ENCODE measurements around the gene FRMD4A.

Gene FRMD4A

GRCh38 chr10:14366760-14367159 is 36.0 kb upstream of the FRMD4A start:
- TF ChIP-seq TAF1 (IDR thresholded peaks at IDR 0.05; ENCODE audit: low read depth) (no peak), REST (IDR thresholded peaks at IDR 0.05; ENCODE audit: low read depth) (no peak), EP300 (IDR thresholded peaks at IDR 0.05; ENCODE audit: borderline replicate concordance) (no peak), TEAD4 (IDR thresholded peaks at IDR 0.05) (no peak), TCF12 (IDR thresholded peaks at IDR 0.05; ENCODE audit: low read depth) (no peak), NFIC (IDR thresholded peaks at IDR 0.05) (no peak), USF1 (IDR thresholded peaks at IDR 0.05) (no peak), YY1 (IDR thresholded peaks at IDR 0.05; ENCODE audit: low read depth) (no peak), FOXM1 (IDR thresholded peaks at IDR 0.05; ENCODE audit: borderline replicate concordance, low read depth) (no peak), ZBTB7A (IDR thresholded peaks at IDR 0.05; ENCODE audit: low read depth) (no peak)

- no peak for TF ChIP-seq RAD21 (IDR thresholded peaks at IDR 0.05; ENCODE audit: low read depth)
- no peak for TF ChIP-seq USF1 (IDR thresholded peaks at IDR 0.05)
- no peak for TF ChIP-seq TCF12 (IDR thresholded peaks at IDR 0.05; ENCODE audit: low read depth)
- TF ChIP-seq CEBPB (IDR thresholded peaks at IDR 0.05): no peak
- TF ChIP-seq EP300 (IDR thresholded peaks at IDR 0.05; ENCODE audit: borderline replicate concordance): no peak
- TF ChIP-seq EGR1 (IDR thresholded peaks at IDR 0.05): no peak
- no peak for TF ChIP-seq TEAD4 (IDR thresholded peaks at IDR 0.05)
- TF ChIP-seq YY1 (IDR thresholded peaks at IDR 0.05; ENCODE audit: low read depth): no peak
- TF ChIP-seq MAX (IDR thresholded peaks at IDR 0.05): no peak
- no peak for TF ChIP-seq ZBTB7A (IDR thresholded peaks at IDR 0.05; ENCODE audit: low read depth)
- no peak for TF ChIP-seq REST (IDR thresholded peaks at IDR 0.05; ENCODE audit: low read depth)
- no peak for TF ChIP-seq FOXM1 (IDR thresholded peaks at IDR 0.05; ENCODE audit: borderline replicate concordance, low read depth)
- no peak for TF ChIP-seq CREB1 (IDR thresholded peaks at IDR 0.05; ENCODE audit: low read depth)
- no peak for TF ChIP-seq NFIC (IDR thresholded peaks at IDR 0.05)
- no peak for TF ChIP-seq TAF1 (IDR thresholded peaks at IDR 0.05; ENCODE audit: low read depth)
Measured at GRCh38 chr10:14365266-14365665, 34.5 kb upstream of the FRMD4A start.

- no peak for TF ChIP-seq TCF12 (IDR thresholded peaks at IDR 0.05; ENCODE audit: low read depth)
Measured at GRCh38 chr10:14362104-14362503, 31.4 kb upstream of the FRMD4A start.

GRCh38 chr10:14360961-14361360 is 30.2 kb upstream of the FRMD4A start:
- TF ChIP-seq MAX (IDR thresholded peaks at IDR 0.05) (no peak), ZBTB7A (IDR thresholded peaks at IDR 0.05; ENCODE audit: low read depth) (no peak), USF1 (IDR thresholded peaks at IDR 0.05) (no peak), TAF1 (IDR thresholded peaks at IDR 0.05; ENCODE audit: low read depth) (no peak), EGR1 (IDR thresholded peaks at IDR 0.05) (no peak), NFIC (IDR thresholded peaks at IDR 0.05) (no peak), CREB1 (IDR thresholded peaks at IDR 0.05; ENCODE audit: low read depth) (no peak), RAD21 (IDR thresholded peaks at IDR 0.05; ENCODE audit: low read depth) (no peak), FOXM1 (IDR thresholded peaks at IDR 0.05; ENCODE audit: borderline replicate concordance, low read depth) (no peak), REST (IDR thresholded peaks at IDR 0.05; ENCODE audit: low read depth) (no peak), CEBPB (IDR thresholded peaks at IDR 0.05) (no peak), TEAD4 (IDR thresholded peaks at IDR 0.05) (no peak), YY1 (IDR thresholded peaks at IDR 0.05; ENCODE audit: low read depth) (no peak), TCF12 (IDR thresholded peaks at IDR 0.05; ENCODE audit: low read depth) (no peak), EP300 (IDR thresholded peaks at IDR 0.05; ENCODE audit: borderline replicate concordance) (no peak)

All from Ishikawa (cell line).